Measurements from ENCODE around the gene TBC1D10B. TPM values are rescaled to one million over a fixed set of nuclear protein-coding genes. Genes with fewer than 3 reads are reported as not detected.

Gene TBC1D10B
- polyA plus RNA-seq, 3 donors, result 37.9 to 46.2 (median 39.1) TPM

GRCh38 chr16:30377812-30378235 is 7.5 kb upstream of the TBC1D10B start:
- DNase-seq, result peak; percentile 91

DNA sequence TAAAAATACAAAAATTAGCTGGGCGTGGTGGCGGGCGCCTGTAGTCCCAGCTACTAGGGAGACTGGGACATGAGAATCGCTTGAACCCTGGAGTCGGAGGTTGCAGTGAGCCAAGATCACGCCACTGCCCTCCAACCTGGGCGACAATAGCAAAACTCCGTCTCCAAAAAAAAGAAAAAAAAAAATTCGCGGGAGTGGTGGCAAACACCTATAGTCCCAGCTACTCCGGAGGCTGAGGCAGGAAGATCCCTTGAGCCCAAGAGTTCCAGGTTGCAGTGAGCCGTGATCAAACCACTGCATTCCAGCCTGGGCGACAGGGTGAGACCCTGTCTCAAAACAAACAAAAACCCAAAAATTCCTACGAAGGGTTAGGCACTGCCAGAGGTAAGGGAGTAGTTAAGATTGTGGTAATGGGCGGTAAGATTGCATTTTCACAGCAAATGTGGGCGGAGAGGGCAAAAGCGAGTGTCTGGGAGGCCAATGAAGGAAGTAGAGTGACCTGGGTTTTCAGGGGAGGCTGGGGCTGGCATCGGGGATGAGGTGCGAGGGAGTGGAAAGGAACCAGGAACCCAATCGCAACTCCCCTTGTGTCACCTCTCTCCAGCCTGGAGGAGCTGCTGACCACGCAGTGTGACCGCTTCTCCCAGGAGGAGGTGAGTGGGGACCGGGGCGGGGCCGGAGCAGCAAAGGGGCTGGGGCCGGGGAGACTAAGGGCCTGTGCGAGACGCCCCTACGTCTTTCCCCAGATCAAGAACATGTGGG is 6.9 kb upstream of the TBC1D10B start:
- no peak for DNase-seq

GRCh38 chr16:30376461-30376902 is 6.2 kb upstream of the TBC1D10B start:
- DNase-seq, result no peak

- DNase-seq, result no peak
Observed at GRCh38 chr16:30375864-30376263, 5.6 kb upstream of the TBC1D10B start.

DNA sequence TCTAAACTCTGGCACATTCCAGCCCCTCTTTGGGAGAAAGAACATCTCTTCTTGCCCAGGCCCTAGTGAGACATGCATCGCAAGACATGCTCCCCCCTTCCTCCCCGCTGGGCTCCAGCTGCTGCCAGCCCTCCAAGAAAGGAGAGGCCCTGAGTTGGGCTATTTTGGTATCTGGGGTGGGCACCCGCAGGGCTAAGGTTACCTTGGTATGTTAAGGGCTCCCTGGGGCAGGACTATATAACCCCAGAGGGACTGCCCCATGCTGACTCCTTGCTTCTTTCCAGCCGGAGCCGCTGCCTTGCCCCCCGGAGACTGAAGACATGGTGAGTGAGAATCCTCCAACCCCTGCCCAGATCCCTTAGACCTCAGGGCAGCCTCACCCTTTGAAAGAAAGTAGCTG is 4.2 kb upstream of the TBC1D10B start, which contains the start of gene MYL11:
Gene MYL11 (plus strand): TSS at position 265 of the 400 bp plus-strand sequence. CDS start 56 bp downstream, at position 321.
- DNase-seq, result no peak

GRCh38 chr16:30372725-30373124 is 2.4 kb upstream of the TBC1D10B start:
- no peak for DNase-seq

GRCh38 chr16:30372038-30372712 is 1.9 kb upstream of the TBC1D10B start:
- DNase-seq, result no peak

GRCh38 chr16:30371248-30371816 is 1.0 kb upstream of the TBC1D10B start:
- no peak for DNase-seq

GRCh38 chr16:30369938-30370455 is 297 bp downstream of the TBC1D10B start:
- no peak for DNase-seq

DNA sequence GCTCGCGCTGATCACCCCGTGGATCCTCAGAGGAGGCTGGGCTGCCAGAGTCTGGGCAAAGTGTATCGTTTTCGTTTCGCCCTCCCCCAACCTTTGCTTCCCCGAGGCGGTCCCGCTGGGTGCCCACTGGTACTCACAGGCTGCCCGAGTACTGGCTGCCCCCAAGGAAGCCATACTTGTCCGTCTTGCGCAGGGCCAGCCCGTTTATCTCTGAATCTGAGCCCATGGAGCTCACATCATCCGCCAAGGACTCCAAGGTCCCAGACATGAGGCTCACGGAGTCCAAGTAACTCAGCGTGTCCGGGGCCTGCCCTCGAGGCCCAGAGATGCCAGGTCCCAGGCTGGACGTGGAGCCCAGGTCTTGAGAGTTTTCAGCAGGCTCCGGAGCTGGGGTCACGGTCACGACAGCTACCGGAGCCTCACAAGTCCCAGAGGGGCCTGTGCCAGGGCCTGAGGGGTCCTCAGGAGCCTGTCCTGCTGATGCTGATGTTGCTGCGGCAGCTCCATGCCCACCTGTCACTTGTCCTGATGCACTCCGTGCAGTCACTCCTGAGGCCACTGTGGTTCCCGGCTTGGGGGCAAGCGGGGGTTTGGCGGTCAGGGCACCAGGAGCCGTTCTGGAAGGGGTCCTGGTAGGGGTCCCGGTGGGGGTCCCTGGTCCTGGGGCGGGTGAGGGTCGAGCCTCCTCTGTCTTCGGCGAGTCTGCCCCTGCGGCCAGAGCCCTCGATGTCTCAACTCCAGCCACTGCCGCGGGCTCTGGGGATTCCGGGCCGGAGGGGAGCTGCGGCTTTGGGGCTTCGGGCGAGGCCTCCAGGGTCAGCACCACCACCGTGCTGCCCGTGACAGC is 980 bp downstream of the TBC1D10B start:
- no peak for DNase-seq

DNA sequence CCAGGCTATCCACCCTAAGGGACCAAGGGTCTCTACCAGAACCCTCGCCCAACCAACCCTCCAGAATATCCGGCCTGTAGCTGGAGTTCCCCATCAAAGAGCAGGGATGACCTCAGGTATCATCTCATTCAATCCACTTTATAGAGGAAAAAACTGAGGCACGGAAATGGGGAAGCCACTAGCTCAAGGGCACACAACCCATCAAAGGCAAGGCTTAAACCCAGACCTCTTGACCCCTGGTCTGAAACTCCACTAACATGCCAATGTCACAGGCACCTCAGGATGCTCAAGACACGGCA is 1.6 kb downstream of the TBC1D10B start:
- DNase-seq, result no peak

DNA sequence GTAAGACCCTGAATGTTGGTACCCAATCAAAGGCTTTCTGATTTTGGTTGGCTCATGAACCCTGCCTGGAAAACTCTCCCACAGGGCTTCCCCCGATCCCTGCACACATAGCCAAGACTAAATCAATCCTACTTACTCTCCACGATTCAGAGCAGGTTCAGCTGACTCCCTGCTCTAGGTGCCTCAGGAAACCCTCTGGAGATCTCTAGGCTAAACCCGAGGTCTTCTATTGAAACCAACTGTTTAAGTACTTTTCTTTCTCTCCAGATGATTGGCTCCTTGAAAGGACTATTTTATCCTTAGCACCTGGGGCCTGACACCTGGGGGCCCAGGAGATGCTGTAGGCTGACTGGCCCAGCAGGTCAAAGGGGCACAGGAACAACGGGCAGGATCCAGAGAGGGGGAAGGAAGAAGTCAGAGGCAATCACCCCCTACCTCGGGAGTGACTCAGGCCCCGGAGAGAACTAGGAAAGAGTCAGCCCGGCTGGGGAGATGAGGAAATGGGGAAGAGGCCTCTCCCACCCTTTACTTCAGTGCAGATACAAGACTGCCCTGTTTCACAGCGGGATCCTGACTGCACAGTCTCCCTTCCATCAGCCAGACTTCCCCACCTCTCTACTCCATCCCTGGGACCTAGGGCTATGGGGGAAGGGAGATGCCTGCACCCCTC is 2.0 kb downstream of the TBC1D10B start:
- DNase-seq, result no peak

DNA sequence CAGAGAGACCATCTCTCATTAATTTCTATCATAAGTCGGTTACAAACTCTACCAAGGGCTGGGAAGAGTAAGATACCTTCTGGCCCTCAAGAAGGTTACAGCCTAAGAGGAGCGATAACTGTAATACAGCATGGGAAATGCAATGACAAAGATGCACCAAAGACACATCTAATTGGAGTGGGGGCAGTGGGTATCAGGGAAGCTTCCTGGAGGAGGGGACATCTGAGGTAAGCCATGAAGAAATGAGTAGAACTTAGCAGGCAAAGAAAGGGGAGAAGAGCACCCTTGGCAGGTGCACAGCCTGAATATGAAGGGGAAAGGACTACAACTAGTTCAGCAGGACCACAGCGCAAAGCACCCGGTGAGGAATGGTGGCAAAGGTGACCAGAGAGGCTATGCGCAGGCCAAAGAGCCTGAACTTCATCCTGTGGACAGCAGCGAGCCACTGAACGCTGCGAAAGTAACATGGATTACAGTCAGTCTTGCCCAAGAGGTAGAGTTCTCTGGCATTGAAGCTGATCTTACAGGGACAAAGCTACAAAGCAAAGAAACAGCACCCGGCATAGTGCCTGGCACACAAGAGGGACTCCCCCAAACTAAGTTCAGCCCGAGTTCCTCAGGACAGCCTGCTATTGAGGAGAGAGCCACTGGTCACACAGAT is 2.8 kb downstream of the TBC1D10B start:
- DNase-seq, result no peak

DNA sequence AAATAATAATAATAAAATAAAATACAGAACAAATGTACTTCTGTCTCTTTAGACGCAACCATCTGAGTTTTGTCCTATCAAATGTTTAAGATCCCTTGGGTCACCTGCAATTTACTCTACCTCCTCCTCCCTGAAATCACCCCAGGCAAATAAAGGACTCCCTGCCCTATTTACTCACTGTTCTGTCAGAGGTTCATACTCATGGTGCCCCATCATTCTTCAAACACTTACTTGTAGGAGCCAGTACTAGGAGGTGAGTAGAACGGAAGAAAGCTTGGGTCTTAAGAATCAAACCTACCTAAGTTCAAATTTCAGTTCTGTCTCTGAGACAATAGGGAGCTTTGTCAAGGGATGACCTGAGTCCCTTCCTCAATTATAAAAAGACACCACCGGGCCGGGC is 3.8 kb downstream of the TBC1D10B start:
- no peak for DNase-seq

GRCh38 chr16:30365200-30365599 is 5.1 kb downstream of the TBC1D10B start:
- DNase-seq, result no peak

- DNase-seq, result no peak
Observed at GRCh38 chr16:30361180-30361579, 9.1 kb downstream of the TBC1D10B start.

GRCh38 chr16:30359871-30360170 is 10.5 kb downstream of the TBC1D10B start:
- no peak for DNase-seq

DNA sequence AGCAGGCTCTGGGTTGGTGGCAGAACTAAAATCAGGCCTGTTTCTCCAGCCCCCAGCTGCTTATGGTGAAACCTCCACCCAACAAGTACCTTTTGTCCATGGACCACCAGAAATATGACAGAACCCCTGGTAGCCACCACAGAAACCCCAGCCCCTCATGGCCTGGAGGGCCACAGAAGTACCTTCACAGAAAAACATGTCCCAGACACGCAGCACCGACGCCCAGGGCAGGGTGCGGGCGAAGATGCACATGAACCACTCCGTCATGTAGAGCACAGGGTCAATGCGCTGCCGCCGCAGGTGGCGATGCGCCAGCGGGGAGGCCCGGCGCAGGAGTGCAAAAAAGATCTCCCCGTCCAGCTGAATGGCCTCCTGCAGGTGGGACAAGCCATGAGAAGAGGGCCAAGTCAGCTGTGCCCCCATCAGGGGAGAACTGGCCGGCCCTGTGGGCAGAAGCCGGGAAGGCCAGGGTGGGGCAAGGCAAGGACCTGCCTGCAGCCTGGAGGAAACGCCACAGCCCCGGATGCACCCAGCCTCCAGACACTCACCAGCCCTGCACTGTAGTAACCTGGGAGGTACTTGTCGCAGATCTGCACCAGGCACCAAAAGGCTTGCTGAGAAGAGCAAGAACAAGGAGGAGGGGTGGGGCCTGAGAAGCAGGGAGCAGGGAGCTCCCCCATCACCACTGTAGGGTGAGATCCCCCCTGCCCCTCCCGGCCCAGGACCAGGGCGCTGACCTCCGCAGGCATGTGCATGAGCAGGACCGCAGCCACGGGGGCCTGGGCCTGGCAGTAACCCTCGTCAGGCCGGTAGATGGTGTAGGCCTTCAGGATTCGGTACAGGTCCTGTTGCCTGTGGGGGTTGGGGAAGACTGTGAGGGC is 11.1 kb downstream of the TBC1D10B start:
- no peak for DNase-seq

DNA sequence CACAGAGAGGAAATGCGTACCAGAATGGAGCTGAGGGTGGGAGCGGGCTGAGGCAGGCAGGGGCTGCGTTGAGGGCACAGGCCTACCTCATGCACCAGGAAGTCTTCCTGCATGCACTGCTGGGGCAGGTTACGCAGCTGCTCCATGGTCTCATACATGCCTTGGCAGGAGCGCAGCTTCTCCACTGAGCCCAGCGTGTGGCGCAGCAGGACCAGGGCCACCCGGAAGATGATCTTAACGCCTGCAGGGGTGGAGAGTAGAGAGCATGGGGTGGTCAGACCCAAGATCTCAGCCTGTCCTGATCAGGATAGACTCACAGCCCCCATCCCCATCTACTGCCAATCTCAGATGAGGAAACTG is 11.7 kb downstream of the TBC1D10B start:
- no peak for DNase-seq

All from renal pelvis (tissue), 4 donors.